ENCODE data around the gene TBC1D16.

- TF ChIP-seq CTCF (IDR thresholded peaks at IDR 0.05): no peak
- no peak for TF ChIP-seq POLR2AphosphoS5 (IDR thresholded peaks at IDR 0.05)
Observed at GRCh38 chr17:80053102-80053501, 17.4 kb upstream of the TBC1D16 start.

Measured in breast epithelium (tissue), 3 donors.